Osteocyte (in vitro differentiated cells): ENCODE measurements around the gene SLC6A11. TPM values are rescaled to one million over a fixed set of nuclear protein-coding genes. Genes with fewer than 3 reads are reported as not detected.
A peak's percentile ranks its signal among the peaks of the same experiment; 100 is the strongest.

Experiments
- DNase-seq: peaks from one replicate; pipeline ENCODE4 v3.0.0; 2021; ENCODE audit warnings: mixed read lengths; ENCODE audit not compliant: unreplicated experiment; ENCODE audit errors: extremely low spot score
- H3K27ac Mint-ChIP-seq: one replicate; pipeline ENCODE4 v1.8.0; 2021; ENCODE audit warnings: mild to moderate bottlenecking, mixed read lengths; ENCODE audit not compliant: unreplicated experiment
- H3K27me3 Mint-ChIP-seq: one replicate; pipeline ENCODE4 v1.8.0; 2021; ENCODE audit warnings: mixed read lengths; ENCODE audit not compliant: unreplicated experiment
- H3K36me3 Mint-ChIP-seq: one replicate; pipeline ENCODE4 v1.8.0; 2021; ENCODE audit warnings: mixed read lengths; ENCODE audit not compliant: unreplicated experiment
- H3K4me1 Mint-ChIP-seq: one replicate; pipeline ENCODE4 v1.8.0; 2021; ENCODE audit warnings: mixed read lengths; ENCODE audit not compliant: unreplicated experiment
- H3K4me3 Mint-ChIP-seq: one replicate; pipeline ENCODE4 v1.8.0; 2021; ENCODE audit warnings: mild to moderate bottlenecking, moderate library complexity, mixed read lengths; ENCODE audit not compliant: unreplicated experiment
- H3K9me3 Mint-ChIP-seq: one replicate; pipeline ENCODE4 v1.8.0; 2021; ENCODE audit warnings: mixed read lengths; ENCODE audit not compliant: unreplicated experiment
- total RNA-seq: library from RNA; stranded (reverse); gene quantifications from 2 replicates; pipeline ENCODE4 v1.2.1, GENCODE V29; 2021
- TF ChIP-seq, protein P1 (sequence below): fragments of 200-600 bp; sonication (generic); IDR thresholded peaks from 2 replicates; pipeline ENCODE4 v1.5.0; 2021; ENCODE audit warnings: antibody characterized with exemption, mild to moderate bottlenecking, moderate library complexity

Gene SLC6A11
- total RNA-seq, 1 donor from 2014 or later: not detected

DNA sequence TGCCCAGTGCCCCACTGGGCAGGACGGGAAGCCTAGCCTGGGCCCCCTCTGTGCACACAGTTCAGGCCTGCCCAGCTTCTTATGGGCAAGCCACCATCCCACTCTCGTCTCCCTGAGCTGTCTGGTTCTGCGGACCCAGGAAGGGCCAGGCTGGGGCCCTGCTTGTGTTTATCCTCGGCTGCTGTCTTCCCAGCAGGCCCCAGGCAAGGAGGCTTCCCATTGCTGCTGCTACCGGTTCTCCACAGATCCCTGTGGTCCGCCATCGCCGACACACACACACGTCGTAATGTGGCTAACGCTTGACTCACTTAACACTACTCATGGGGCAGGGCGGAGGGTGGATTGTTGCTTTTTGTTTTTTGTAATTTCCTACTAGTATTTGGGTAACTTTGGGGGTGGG lies 124.1 kb downstream of the SLC6A11 start:
- H3K4me1 Mint-ChIP-seq: no peaks in the 10 kb centered on the region
- H3K27ac Mint-ChIP-seq: no peak overlapping the region
- no peaks in the 10 kb centered on the region for H3K9me3 Mint-ChIP-seq
- H3K4me3 Mint-ChIP-seq: no peak overlapping the region
- peaks cover 34% of the 10 kb centered on the region for H3K27me3 Mint-ChIP-seq
- TF ChIP-seq, protein P1, sequence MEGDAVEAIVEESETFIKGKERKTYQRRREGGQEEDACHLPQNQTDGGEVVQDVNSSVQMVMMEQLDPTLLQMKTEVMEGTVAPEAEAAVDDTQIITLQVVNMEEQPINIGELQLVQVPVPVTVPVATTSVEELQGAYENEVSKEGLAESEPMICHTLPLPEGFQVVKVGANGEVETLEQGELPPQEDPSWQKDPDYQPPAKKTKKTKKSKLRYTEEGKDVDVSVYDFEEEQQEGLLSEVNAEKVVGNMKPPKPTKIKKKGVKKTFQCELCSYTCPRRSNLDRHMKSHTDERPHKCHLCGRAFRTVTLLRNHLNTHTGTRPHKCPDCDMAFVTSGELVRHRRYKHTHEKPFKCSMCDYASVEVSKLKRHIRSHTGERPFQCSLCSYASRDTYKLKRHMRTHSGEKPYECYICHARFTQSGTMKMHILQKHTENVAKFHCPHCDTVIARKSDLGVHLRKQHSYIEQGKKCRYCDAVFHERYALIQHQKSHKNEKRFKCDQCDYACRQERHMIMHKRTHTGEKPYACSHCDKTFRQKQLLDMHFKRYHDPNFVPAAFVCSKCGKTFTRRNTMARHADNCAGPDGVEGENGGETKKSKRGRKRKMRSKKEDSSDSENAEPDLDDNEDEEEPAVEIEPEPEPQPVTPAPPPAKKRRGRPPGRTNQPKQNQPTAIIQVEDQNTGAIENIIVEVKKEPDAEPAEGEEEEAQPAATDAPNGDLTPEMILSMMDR: no peak
- no peaks in the 10 kb centered on the region for H3K36me3 Mint-ChIP-seq
- DNase-seq: no peak

DNA sequence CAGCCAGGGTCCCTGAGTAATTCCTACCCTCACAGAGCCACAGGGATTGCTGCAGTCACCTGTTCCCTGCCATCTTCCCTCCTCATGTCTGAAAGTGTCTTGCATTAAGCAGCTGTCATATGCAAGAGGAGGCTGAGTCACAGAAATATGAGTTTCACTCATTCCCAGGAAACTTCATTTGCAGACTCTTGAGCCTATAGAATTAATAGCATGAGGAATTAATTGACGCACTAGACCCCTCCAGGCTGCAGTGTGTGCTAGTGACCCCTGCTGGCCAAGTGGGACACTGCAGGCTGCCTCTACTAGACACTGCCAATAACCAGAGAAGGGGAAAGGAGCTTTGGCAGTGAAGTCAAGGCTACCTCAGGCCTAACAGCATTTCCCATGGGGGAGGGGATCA lies 125.9 kb downstream of the SLC6A11 start:
- TF ChIP-seq, protein P1: peak; percentile 54
- H3K27me3 Mint-ChIP-seq: peaks cover 36% of the 10 kb centered on the region
- no peak overlapping the region for H3K4me3 Mint-ChIP-seq
- no peak for DNase-seq
- H3K4me1 Mint-ChIP-seq: no peaks in the 10 kb centered on the region
- no peaks in the 10 kb centered on the region for H3K36me3 Mint-ChIP-seq
- H3K27ac Mint-ChIP-seq: no peak overlapping the region
- no peaks in the 10 kb centered on the region for H3K9me3 Mint-ChIP-seq

DNA sequence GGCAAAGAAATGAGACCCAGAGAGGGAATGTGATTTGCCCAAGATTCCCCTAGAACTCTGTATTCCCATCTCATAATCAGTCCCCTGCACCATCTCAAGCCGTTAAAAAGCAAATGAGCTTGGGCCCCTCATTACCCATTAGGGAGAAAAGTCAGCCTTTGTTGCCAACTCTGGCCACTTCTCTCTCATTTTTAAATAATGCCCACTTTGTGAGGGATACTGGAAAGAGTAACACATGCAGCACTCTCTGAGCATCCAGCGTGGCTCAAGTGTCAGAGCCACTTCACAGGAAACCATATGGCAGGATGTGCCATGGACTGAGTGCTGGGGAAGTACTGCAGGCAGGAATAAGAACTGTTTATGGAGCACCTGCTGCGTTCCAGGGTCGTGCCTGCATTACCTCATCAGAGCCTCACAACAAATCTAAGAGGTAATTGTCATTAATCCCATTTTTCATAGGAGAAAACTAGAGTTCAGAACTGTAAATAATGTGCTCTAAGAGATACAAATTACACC lies 126.7 kb downstream of the SLC6A11 start:
- Mint-ChIP-seq H3K9me3 (no peaks in the 10 kb centered on the region), H3K27ac (no peak overlapping the region), H3K36me3 (no peaks in the 10 kb centered on the region), H3K4me1 (peaks cover 3% of the 10 kb centered on the region), H3K4me3 (no peak overlapping the region), H3K27me3 (peaks cover 43% of the 10 kb centered on the region)
- TF ChIP-seq, protein P1: no peak
- no peak for DNase-seq

DNA sequence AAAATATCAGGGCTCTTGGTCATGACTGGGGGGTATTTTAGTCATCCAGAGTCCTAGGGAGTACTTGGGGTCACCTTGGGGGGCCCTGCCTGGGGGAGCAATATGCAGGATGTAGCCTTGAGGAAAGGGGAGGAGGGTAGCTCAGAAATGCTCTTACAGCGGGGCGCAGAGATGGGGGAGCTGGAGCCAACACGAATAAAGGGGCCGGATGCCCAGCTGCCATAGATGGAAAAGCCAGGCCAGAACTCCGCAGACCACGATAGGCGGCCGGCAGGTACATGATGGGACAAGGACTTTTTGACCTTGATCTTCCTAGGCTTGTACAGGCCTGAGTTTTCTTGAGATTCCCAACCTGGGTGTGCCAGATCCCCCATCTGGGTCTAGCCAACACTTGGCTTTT lies 128.8 kb downstream of the SLC6A11 start:
- Mint-ChIP-seq H3K36me3 (no peaks in the 10 kb centered on the region), H3K9me3 (no peaks in the 10 kb centered on the region), H3K27me3 (peaks cover 52% of the 10 kb centered on the region), H3K4me3 (no peak overlapping the region), H3K4me1 (peaks cover 3% of the 10 kb centered on the region), H3K27ac (no peak overlapping the region)
- TF ChIP-seq, protein P1: no peak
- DNase-seq: no peak

DNA sequence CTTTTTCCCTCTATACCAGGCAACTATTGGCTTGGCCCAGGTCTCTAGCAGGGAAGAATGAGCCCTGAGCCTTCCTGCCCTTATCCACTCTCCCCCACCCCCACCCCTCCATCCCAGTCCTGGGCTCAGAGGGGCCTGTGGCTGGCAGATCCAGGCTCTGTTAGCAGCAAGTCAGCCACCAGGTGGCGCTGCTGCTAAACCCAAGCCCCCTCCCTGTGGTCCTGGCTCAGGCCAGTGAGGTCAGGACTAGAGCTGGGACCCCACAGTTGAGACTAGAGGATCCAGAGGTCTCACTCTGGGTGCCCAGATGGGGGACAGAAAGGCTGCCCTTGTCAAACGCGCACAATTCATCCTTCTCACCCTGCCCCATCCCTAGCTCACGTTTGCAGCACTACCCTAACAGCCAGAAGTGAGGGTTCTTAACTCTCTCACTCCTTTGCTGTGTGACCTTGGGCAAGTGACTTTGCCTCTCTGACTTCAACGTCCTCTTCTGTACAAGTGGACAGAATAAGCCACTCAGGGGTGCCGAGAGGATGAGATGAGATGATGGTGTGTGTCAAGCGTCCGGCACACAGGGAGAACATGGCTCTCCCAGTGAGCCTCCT lies 129.8 kb downstream of the SLC6A11 start:
- H3K27ac Mint-ChIP-seq: no peak overlapping the region
- TF ChIP-seq, protein P1: peak; percentile 94
- peaks cover 5% of the 10 kb centered on the region for H3K4me1 Mint-ChIP-seq
- no peaks in the 10 kb centered on the region for H3K36me3 Mint-ChIP-seq
- no peaks in the 10 kb centered on the region for H3K9me3 Mint-ChIP-seq
- H3K27me3 Mint-ChIP-seq: peaks cover 48% of the 10 kb centered on the region
- no peak overlapping the region for H3K4me3 Mint-ChIP-seq
- no peak for DNase-seq
